LHCN-M2 (cell line): Measurements from ENCODE around the gene CTIF. TPM values are rescaled to one million over a fixed set of nuclear protein-coding genes. Genes with fewer than 3 reads are reported as not detected.

ENCODE experiments used
- DNase-seq: peaks from one replicate; pipeline ENCODE4 v3.0.0-alpha.2; 2012; ENCODE audit warnings: low read depth
- total RNA-seq: library from RNA; depleted of rRNA; stranded (reverse); fragments of >200 nt; gene quantifications from 2 replicates; pipeline ENCODE4 v1.2.3, GENCODE V29; 2014

Gene CTIF
- total RNA-seq, 1 experiment from 2014 or later = 18.1 TPM

- peak; percentile 49 for DNase-seq
Measured at GRCh38 chr18:48815581-48816324, 276.9 kb downstream of the CTIF start.

GRCh38 chr18:48816554-48816953, 277.7 kb downstream of the CTIF start:
- no peak for DNase-seq

GRCh38 chr18:48817021-48817461, 278.2 kb downstream of the CTIF start:
- no peak for DNase-seq

- DNase-seq = no peak
Measured at GRCh38 chr18:48818329-48819254, 279.8 kb downstream of the CTIF start.

GRCh38 chr18:48819276-48819675, 280.4 kb downstream of the CTIF start:
- no peak for DNase-seq

- DNase-seq = no peak
Measured at GRCh38 chr18:48819781-48820482, 281.1 kb downstream of the CTIF start.

GRCh38 chr18:48820483-48821250, 281.8 kb downstream of the CTIF start:
- DNase-seq = no peak

- no peak for DNase-seq
Measured at GRCh38 chr18:48821251-48821590, 282.4 kb downstream of the CTIF start.

GRCh38 chr18:48821845-48822244, 283.0 kb downstream of the CTIF start:
- no peak for DNase-seq

- DNase-seq = no peak
Measured at GRCh38 chr18:48824231-48824970, 285.6 kb downstream of the CTIF start.

GRCh38 chr18:48825101-48825745, 286.4 kb downstream of the CTIF start:
- DNase-seq = no peak

GRCh38 chr18:48826271-48826670, 287.4 kb downstream of the CTIF start:
- no peak for DNase-seq

- no peak for DNase-seq
Measured at GRCh38 chr18:48826806-48827205, 288.0 kb downstream of the CTIF start.

GRCh38 chr18:48827291-48828193, 288.7 kb downstream of the CTIF start:
- DNase-seq = peak; percentile 59

GRCh38 chr18:48828194-48828545, 289.3 kb downstream of the CTIF start:
- DNase-seq = no peak

- no peak for DNase-seq
Measured at GRCh38 chr18:48828691-48829442, 290.0 kb downstream of the CTIF start.

GRCh38 chr18:48829443-48830149, 290.8 kb downstream of the CTIF start:
- DNase-seq = no peak
